GM12892 (cell line): Measurements from ENCODE around the gene MYO5A.

Experiments used
- POLR2A ChIP-seq: IDR thresholded peaks from 2 replicates; pipeline ENCODE4 v1.6.1; 2011; ENCODE audit warnings: low read depth, low read length, control low read depth
- POLR2AphosphoS5 ChIP-seq: IDR thresholded peaks from 2 replicates; pipeline ENCODE4 v1.6.1; 2011; ENCODE audit warnings: low read depth, low read length, control low read depth
- TAF1 ChIP-seq: IDR thresholded peaks from 2 replicates; pipeline ENCODE4 v1.6.1; 2011; ENCODE audit warnings: low read depth, mild to moderate bottlenecking, control low read depth, low read length, borderline replicate concordance

DNA sequence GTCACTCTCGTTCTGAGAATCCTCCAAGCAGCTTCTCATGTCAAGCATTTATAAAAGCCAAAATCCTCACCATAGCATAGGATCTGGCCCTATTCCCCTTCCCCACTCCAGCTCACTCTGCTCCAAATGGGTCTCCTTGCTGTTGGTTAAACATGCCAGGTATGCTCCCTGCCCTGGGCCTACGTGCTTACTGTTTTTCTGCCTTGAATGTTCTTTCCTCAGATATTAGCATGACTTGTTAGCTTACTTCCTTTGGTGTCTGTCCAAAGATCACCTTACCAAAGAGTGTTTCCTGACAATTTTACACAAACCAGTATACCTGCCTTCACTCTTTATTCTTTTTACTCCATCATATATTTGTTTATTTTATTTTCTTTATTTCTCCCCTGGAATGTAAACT lies 200.0 kb downstream of the MYO5A start:
- TF ChIP-seq POLR2AphosphoS5 (no peak), POLR2A (no peak), TAF1 (no peak)
